MCF 10A (cell line): ENCODE results near the gene ARL8B. TPM values are rescaled to one million over a fixed set of nuclear protein-coding genes. Genes with fewer than 3 reads are reported as not detected.

Experiments
- BruUV-seq: library from RNA; stranded (reverse); fragments of 400-500 nt; replicated peaks from 2 replicates; lab custom pipeline; 2021; lab: Mats Ljungman, UMichigan
- CTCF ChIA-PET: fragments of 300-600 bp; sonication (Branson Sonifier 250); formaldehyde crosslinking; extraction: SDS; loops from one replicate; lab custom pipeline; 2021; ENCODE audit warnings: antibody characterized with exemption, inconsistent platforms; lab: Yijun Ruan, JAX
- POLR2A ChIA-PET: fragments of 300-600, 350-650 bp; sonication (Branson Sonifier 250); formaldehyde crosslinking; extraction: SDS; loops from one replicate; lab custom pipeline; 2020; ENCODE audit warnings: antibody characterized with exemption, inconsistent platforms; lab: Yijun Ruan, JAX
- DNase-seq: peaks from one replicate; pipeline ENCODE4 v3.0.0-alpha.2; 2018; ENCODE audit not compliant: unreplicated experiment
- H3K27ac Mint-ChIP-seq: one replicate; pipeline ENCODE4 v1.8.0; 2022; ENCODE audit warnings: mild to moderate bottlenecking, low read depth, mixed read lengths; ENCODE audit not compliant: unreplicated experiment
- H3K27me3 Mint-ChIP-seq: one replicate; pipeline ENCODE4 v1.8.0; 2022; ENCODE audit warnings: mixed read lengths; ENCODE audit not compliant: insufficient read depth, unreplicated experiment
- H3K36me3 Mint-ChIP-seq: one replicate; pipeline ENCODE4 v1.8.0; 2022; ENCODE audit warnings: mild to moderate bottlenecking, moderate library complexity, mixed read lengths; ENCODE audit not compliant: insufficient read depth, unreplicated experiment
- H3K4me1 Mint-ChIP-seq: one replicate; pipeline ENCODE4 v1.8.0; 2022; ENCODE audit warnings: mixed read lengths; ENCODE audit not compliant: insufficient read depth, unreplicated experiment
- H3K4me3 Mint-ChIP-seq: one replicate; pipeline ENCODE4 v1.8.0; 2022; ENCODE audit warnings: mild to moderate bottlenecking, moderate library complexity, mixed read lengths; ENCODE audit not compliant: unreplicated experiment
- H3K9me3 Mint-ChIP-seq: one replicate; pipeline ENCODE4 v1.8.0; 2022; ENCODE audit warnings: mixed read lengths; ENCODE audit not compliant: unreplicated experiment
- intact Hi-C: fragments of 100-400 bp; cut with micrococcal nuclease; formaldehyde crosslinking; loops from 2 replicates; pipeline ENCODE4 v1.14.1; 2022
- total RNA-seq: library from RNA; stranded (reverse); gene quantifications from 2 replicates; pipeline ENCODE4 v1.2.3, GENCODE V29; 2022
- TF ChIP-seq, protein P1 (sequence below): fragments of 200-600 bp; IDR thresholded peaks from one replicate; pipeline ENCODE4 v1.8.0; 2022; ENCODE audit warnings: antibody characterized with exemption, mild to moderate bottlenecking; ENCODE audit not compliant: unreplicated experiment

The ARL8B gene
- total RNA-seq, 1 experiment from 2014 or later, result 53.6 TPM

GRCh38 chr3:5116538-5116937 is 5.6 kb upstream of the ARL8B start:
- Mint-ChIP-seq H3K4me1 (peaks cover 12% of the 10 kb centered on the region), H3K9me3 (no peaks in the 10 kb centered on the region), H3K36me3 (no peaks in the 10 kb centered on the region), H3K4me3 (no peak overlapping the region), H3K27me3 (no peaks in the 10 kb centered on the region), H3K27ac (peak overlapping the region; percentile 4)
- TF ChIP-seq, protein P1, sequence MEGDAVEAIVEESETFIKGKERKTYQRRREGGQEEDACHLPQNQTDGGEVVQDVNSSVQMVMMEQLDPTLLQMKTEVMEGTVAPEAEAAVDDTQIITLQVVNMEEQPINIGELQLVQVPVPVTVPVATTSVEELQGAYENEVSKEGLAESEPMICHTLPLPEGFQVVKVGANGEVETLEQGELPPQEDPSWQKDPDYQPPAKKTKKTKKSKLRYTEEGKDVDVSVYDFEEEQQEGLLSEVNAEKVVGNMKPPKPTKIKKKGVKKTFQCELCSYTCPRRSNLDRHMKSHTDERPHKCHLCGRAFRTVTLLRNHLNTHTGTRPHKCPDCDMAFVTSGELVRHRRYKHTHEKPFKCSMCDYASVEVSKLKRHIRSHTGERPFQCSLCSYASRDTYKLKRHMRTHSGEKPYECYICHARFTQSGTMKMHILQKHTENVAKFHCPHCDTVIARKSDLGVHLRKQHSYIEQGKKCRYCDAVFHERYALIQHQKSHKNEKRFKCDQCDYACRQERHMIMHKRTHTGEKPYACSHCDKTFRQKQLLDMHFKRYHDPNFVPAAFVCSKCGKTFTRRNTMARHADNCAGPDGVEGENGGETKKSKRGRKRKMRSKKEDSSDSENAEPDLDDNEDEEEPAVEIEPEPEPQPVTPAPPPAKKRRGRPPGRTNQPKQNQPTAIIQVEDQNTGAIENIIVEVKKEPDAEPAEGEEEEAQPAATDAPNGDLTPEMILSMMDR, result no peak
- DNase-seq, result no peak
- intact Hi-C loops, result no loop called here
- ChIA-PET POLR2A (no interaction called here), CTCF (interaction anchor here (0.6 to 1.0 kb wide), 4 partner anchors 9 to 655 kb away, joined by 3 read pairs; no protein-coding TSS in a partner anchor)
- no TSS peak for BruUV-seq

- Mint-ChIP-seq H3K27ac (no peak overlapping the region), H3K36me3 (peaks cover 3% of the 10 kb centered on the region), H3K4me1 (peaks cover 22% of the 10 kb centered on the region), H3K27me3 (no peaks in the 10 kb centered on the region), H3K9me3 (no peaks in the 10 kb centered on the region), H3K4me3 (no peak overlapping the region)
- intact Hi-C loops, result loop anchor here (5.0 kb wide), 1 partner anchor 67 kb away; the partner anchor contains the start of gene EDEM1
- TF ChIP-seq, protein P1, result no peak
- ChIA-PET POLR2A (no interaction called here), CTCF (interaction anchor here (0.7 to 1.4 kb wide), 3 partner anchors 11 to 299 kb away, joined by 3 to 5 read pairs (median 5); no protein-coding TSS in a partner anchor)
- no TSS peak for BruUV-seq
- no peak for DNase-seq
These were observed 1.6 kb upstream of the ARL8B start for GRCh38 chr3:5120446-5120845.

- peak overlapping the region; percentile 82 for H3K27ac Mint-ChIP-seq
- TSS peak; percentile 79 for BruUV-seq
- ChIA-PET CTCF (interaction anchor here (0.6 to 6.9 kb wide), 20 partner anchors 10 to 1725 kb away, joined by 3 to 80 read pairs (median 4); partner anchors contain the start of gene EDEM1), POLR2A (interaction anchor here (0.6 to 7.2 kb wide), 39 partner anchors 9 to 686 kb away, joined by 3 to 190 read pairs (median 4); partner anchors contain the start of genes BHLHE40 and EDEM1)
- TF ChIP-seq, protein P1, result no peak
- peak overlapping the region; percentile 75 for H3K4me3 Mint-ChIP-seq
- H3K9me3 Mint-ChIP-seq, result no peaks in the 10 kb centered on the region
- no peaks in the 10 kb centered on the region for H3K27me3 Mint-ChIP-seq
- intact Hi-C loops, result loop anchor here (1.0 to 5.0 kb wide), 3 partner anchors 64 to 412 kb away; partner anchors contain the start of gene EDEM1
- DNase-seq, result peak; percentile 50
- H3K36me3 Mint-ChIP-seq, result peaks cover 6% of the 10 kb centered on the region
- peaks cover 12% of the 10 kb centered on the region for H3K4me1 Mint-ChIP-seq
These were observed 932 bp downstream of the ARL8B start for GRCh38 chr3:5122741-5123706.
